CD4-positive, CD25-positive, alpha-beta regulatory T cell (primary cell): ENCODE measurements around the gene ZNF823. TPM values are rescaled to one million over a fixed set of nuclear protein-coding genes. Genes with fewer than 3 reads are reported as not detected.
"Not testable (repeated sequence)": the region's sequence is repeated elsewhere in the genome, so short reads cannot be mapped to it uniquely, and the experiment has no call there.

Source experiments
- ATAC-seq, 2 donors: fragments of 150-1000 bp; cut with Tn5 transposase; one replicate each; pipeline ENCODE4 v1.10.0; 2021; ENCODE audit warnings: low read depth in 2 of 2, moderate number of reproducible peaks in 2 of 2, moderate library complexity in 1 of 2
- DNase-seq, 3 donors: peaks; one replicate each; pipeline versions ENCODE4 v3.0.0 to v3.0.0-alpha.2; 2012 to 2022; ENCODE audit warnings: mixed read lengths in 1 of 3
- H3K27ac ChIP-seq: one replicate; pipeline ENCODE4 v1.7.0; 2013; ENCODE audit warnings: mild to moderate bottlenecking, low read length; ENCODE audit not compliant: insufficient read depth, poor library complexity, severe bottlenecking
- H3K27me3 ChIP-seq: one replicate; pipeline ENCODE4 v1.7.0; 2013; ENCODE audit warnings: low read length; ENCODE audit not compliant: control insufficient read depth, insufficient read depth
- H3K36me3 ChIP-seq: one replicate; pipeline ENCODE4 v1.7.0; 2013; ENCODE audit warnings: mild to moderate bottlenecking, low read length, moderate library complexity; ENCODE audit not compliant: control insufficient read depth, insufficient read depth
- H3K4me1 ChIP-seq: 2 replicates; pipeline ENCODE4 v1.7.0; 2013; ENCODE audit warnings: mild to moderate bottlenecking, low read length; ENCODE audit not compliant: insufficient read depth, control insufficient read depth, poor library complexity, severe bottlenecking
- H3K4me3 ChIP-seq: one replicate; pipeline ENCODE4 v1.7.0; 2013; ENCODE audit warnings: low read depth, mild to moderate bottlenecking, low read length, moderate library complexity
- H3K9me3 ChIP-seq, 2 experiments: 1 replicate in 1 of 2; 2 replicates in 1 of 2; pipeline ENCODE4 v1.7.0; 2013; ENCODE audit warnings: low read length in 2 of 2, mild to moderate bottlenecking in 1 of 2, moderate library complexity in 1 of 2; ENCODE audit not compliant: control insufficient read depth in 2 of 2
- H3K27ac Mint-ChIP-seq, 3 donors: one replicate each; pipeline ENCODE4 v1.8.0; 2020 to 2022; ENCODE audit warnings: mild to moderate bottlenecking in 3 of 3, mixed read lengths in 3 of 3, moderate library complexity in 2 of 3
- H3K27me3 Mint-ChIP-seq: one replicate; pipeline ENCODE4 v1.8.0; 2022; ENCODE audit warnings: mild to moderate bottlenecking, mixed read lengths
- H3K36me3 Mint-ChIP-seq: one replicate; pipeline ENCODE4 v1.8.0; 2020; ENCODE audit warnings: mixed read lengths
- H3K4me1 Mint-ChIP-seq, 4 donors: one replicate each; pipeline ENCODE4 v1.8.0; 2020 to 2022; ENCODE audit warnings: mixed read lengths in 4 of 4, mild to moderate bottlenecking in 1 of 4
- H3K4me3 Mint-ChIP-seq, 4 donors: one replicate each; pipeline ENCODE4 v1.8.0; 2020 to 2022; ENCODE audit warnings: mild to moderate bottlenecking in 4 of 4, mixed read lengths in 4 of 4, moderate library complexity in 3 of 4
- H3K9me3 Mint-ChIP-seq, 7 donors: one replicate each; pipeline ENCODE4 v1.8.0; 2020 to 2022; ENCODE audit warnings: mixed read lengths in 7 of 7, mild to moderate bottlenecking in 3 of 7, moderate library complexity in 2 of 7
- polyA plus RNA-seq, 4 donors: library from polyadenylated mRNA; unstranded; fragments of 300-500 nt; fragmentation: Illumina TruSeq; gene quantifications; one replicate each; pipeline ENCODE4 v1.2.3, GENCODE V29; 2021
- total RNA-seq: library from RNA; stranded (reverse); gene quantifications from one replicate; pipeline ENCODE4 v1.2.3, GENCODE V29; 2022

Gene ZNF823
- total and polyA plus RNA-seq, 5 donors from 2014 or later: 1.6 to 4.8 (median 3.2) TPM

- H3K27me3 Mint-ChIP-seq: peaks cover 45% of the 10 kb centered on the region
Observed at GRCh38 chr19:11692127-11692790, 46.5 kb downstream of the ZNF823 start.

GRCh38 chr19:11685676-11686650 lies 52.8 kb downstream of the ZNF823 start:
- no peaks in the 10 kb centered on the region for H3K36me3 ChIP-seq
- H3K27me3 ChIP-seq: no peaks in the 10 kb centered on the region
- H3K4me3 ChIP-seq: no peak overlapping the region
- no peaks in the 10 kb centered on the region for H3K36me3 Mint-ChIP-seq
- no peaks in the 10 kb centered on the region for H3K27me3 Mint-ChIP-seq
- H3K9me3 ChIP-seq: peaks cover 29 to 56% of the 10 kb centered on the region in 2 experiments
- ATAC-seq (no peak), DNase-seq (peak in 1 of 3 donors; percentile 12)
- H3K4me1 Mint-ChIP-seq: no peaks in the 10 kb centered on the region
- no peak overlapping the region for H3K27ac ChIP-seq
- no peak overlapping the region for H3K4me3 Mint-ChIP-seq
- H3K27ac Mint-ChIP-seq: no peak overlapping the region
- no peaks in the 10 kb centered on the region for H3K4me1 ChIP-seq
- peaks cover 4 to 42% (median 10%) of the 10 kb centered on the region in 7 donors for H3K9me3 Mint-ChIP-seq

More at GRCh38 chr19:11692127-11692790, 46.5 kb downstream of the ZNF823 start:
- no peak overlapping the region for H3K27ac Mint-ChIP-seq
- peaks cover 4 to 20% (median 11%) of the 10 kb centered on the region in 4 donors for H3K4me1 Mint-ChIP-seq
- Histone ChIP-seq H3K9me3 (peaks cover 0 to 6% of the 10 kb centered on the region in 2 experiments), H3K27ac (no peak overlapping the region), H3K4me3 (no peak overlapping the region), H3K4me1 (peaks cover 8% of the 10 kb centered on the region), H3K36me3 (no peaks in the 10 kb centered on the region), H3K27me3 (peaks cover 3% of the 10 kb centered on the region)
- ATAC-seq (no peak), DNase-seq (no peak)
- H3K4me3 Mint-ChIP-seq: no peak overlapping the region
- H3K9me3 Mint-ChIP-seq: peaks cover 0 to 11% (median 3%) of the 10 kb centered on the region in 7 donors
- no peaks in the 10 kb centered on the region for H3K36me3 Mint-ChIP-seq

GRCh38 chr19:11684987-11685675 lies 53.6 kb downstream of the ZNF823 start:
- no peaks in the 10 kb centered on the region for H3K27me3 ChIP-seq
- Mint-ChIP-seq H3K4me1 (no peaks in the 10 kb centered on the region), H3K36me3 (no peaks in the 10 kb centered on the region), H3K27ac (no peak overlapping the region), H3K4me3 (no peak overlapping the region), H3K9me3 (peaks cover 4 to 49% (median 12%) of the 10 kb centered on the region in 7 donors), H3K27me3 (no peaks in the 10 kb centered on the region)
- no peaks in the 10 kb centered on the region for H3K4me1 ChIP-seq
- no peak for ATAC-seq
- H3K27ac ChIP-seq: no peak overlapping the region
- no peak for DNase-seq
- no peak overlapping the region for H3K4me3 ChIP-seq
- no peaks in the 10 kb centered on the region for H3K36me3 ChIP-seq
- H3K9me3 ChIP-seq: peaks cover 34 to 64% of the 10 kb centered on the region in 2 experiments

- H3K4me1 Mint-ChIP-seq: no peaks in the 10 kb centered on the region
- Histone ChIP-seq H3K27me3 (no peaks in the 10 kb centered on the region), H3K9me3 (peaks cover 30 to 52% of the 10 kb centered on the region in 2 experiments), H3K4me3 (no peak overlapping the region), H3K27ac (no peak overlapping the region), H3K4me1 (no peaks in the 10 kb centered on the region), H3K36me3 (no peaks in the 10 kb centered on the region)
- no peak overlapping the region for H3K4me3 Mint-ChIP-seq
- DNase-seq: no peak
- H3K36me3 Mint-ChIP-seq: peaks cover 3% of the 10 kb centered on the region
- peaks cover 5% of the 10 kb centered on the region for H3K27me3 Mint-ChIP-seq
- ATAC-seq: no peak
- H3K27ac Mint-ChIP-seq: no peak overlapping the region
- H3K9me3 Mint-ChIP-seq: peaks cover 0 to 52% (median 10%) of the 10 kb centered on the region in 7 donors
Observed at GRCh38 chr19:11680689-11681302, 58.0 kb downstream of the ZNF823 start.

- H3K4me3 Mint-ChIP-seq: no peak overlapping the region
- peaks cover 0 to 5% (median 2%) of the 10 kb centered on the region in 4 donors for H3K4me1 Mint-ChIP-seq
- peaks cover 0 to 39% (median 14%) of the 10 kb centered on the region in 7 donors for H3K9me3 Mint-ChIP-seq
Observed at GRCh38 chr19:11678504-11678903, 60.2 kb downstream of the ZNF823 start.

GRCh38 chr19:11676661-11677600 lies 61.8 kb downstream of the ZNF823 start:
- not testable (repeated sequence) for H3K27me3 Mint-ChIP-seq, H3K4me1 Mint-ChIP-seq, H3K36me3 ChIP-seq, H3K27ac Mint-ChIP-seq, H3K4me3 ChIP-seq, ATAC-seq, H3K4me3 Mint-ChIP-seq, H3K4me1 ChIP-seq, H3K27me3 ChIP-seq, H3K36me3 Mint-ChIP-seq, DNase-seq, H3K27ac ChIP-seq
- peaks cover 14 to 27% of the 10 kb centered on the region in 2 experiments for H3K9me3 ChIP-seq
- H3K9me3 Mint-ChIP-seq: peaks cover 0 to 37% (median 19%) of the 10 kb centered on the region in 7 donors

More at GRCh38 chr19:11678504-11678903, 60.2 kb downstream of the ZNF823 start:
- Histone ChIP-seq H3K36me3 (no peaks in the 10 kb centered on the region), H3K27me3 (peaks cover 4% of the 10 kb centered on the region), H3K27ac (no peak overlapping the region), H3K4me3 (no peak overlapping the region), H3K9me3 (peaks cover 14 to 33% of the 10 kb centered on the region in 2 experiments), H3K4me1 (peaks cover 3% of the 10 kb centered on the region)
- peaks cover 5% of the 10 kb centered on the region for H3K27me3 Mint-ChIP-seq
- no peak for DNase-seq
- no peak overlapping the region for H3K27ac Mint-ChIP-seq
- H3K36me3 Mint-ChIP-seq: peaks cover 3% of the 10 kb centered on the region
- no peak for ATAC-seq
